Cardiac fibroblast (primary cell): ENCODE data around the gene MPZL3.

Experiments
- DNase-seq, 2 donors: peaks; one replicate each; pipeline versions ENCODE4 v3.0.0 to v3.0.0-alpha.2; 2010; ENCODE audit warnings: low read depth in 2 of 2
- H3K4me3 ChIP-seq, 2 donors: replicated peaks in 1 of 2; 1 replicate in 1 of 2; 2 replicates in 1 of 2; pipeline ENCODE4 v1.5.1; 2011; ENCODE audit warnings: low read depth in 2 of 2, low read length in 2 of 2, mild to moderate bottlenecking in 2 of 2, moderate library complexity in 1 of 2
- TF ChIP-seq, protein P1 (sequence below): IDR thresholded peaks from one replicate; pipeline ENCODE4 v1.5.1; 2011; ENCODE audit warnings: low read depth, mild to moderate bottlenecking, low read length, inconsistent platforms

The MPZL3 gene

DNA sequence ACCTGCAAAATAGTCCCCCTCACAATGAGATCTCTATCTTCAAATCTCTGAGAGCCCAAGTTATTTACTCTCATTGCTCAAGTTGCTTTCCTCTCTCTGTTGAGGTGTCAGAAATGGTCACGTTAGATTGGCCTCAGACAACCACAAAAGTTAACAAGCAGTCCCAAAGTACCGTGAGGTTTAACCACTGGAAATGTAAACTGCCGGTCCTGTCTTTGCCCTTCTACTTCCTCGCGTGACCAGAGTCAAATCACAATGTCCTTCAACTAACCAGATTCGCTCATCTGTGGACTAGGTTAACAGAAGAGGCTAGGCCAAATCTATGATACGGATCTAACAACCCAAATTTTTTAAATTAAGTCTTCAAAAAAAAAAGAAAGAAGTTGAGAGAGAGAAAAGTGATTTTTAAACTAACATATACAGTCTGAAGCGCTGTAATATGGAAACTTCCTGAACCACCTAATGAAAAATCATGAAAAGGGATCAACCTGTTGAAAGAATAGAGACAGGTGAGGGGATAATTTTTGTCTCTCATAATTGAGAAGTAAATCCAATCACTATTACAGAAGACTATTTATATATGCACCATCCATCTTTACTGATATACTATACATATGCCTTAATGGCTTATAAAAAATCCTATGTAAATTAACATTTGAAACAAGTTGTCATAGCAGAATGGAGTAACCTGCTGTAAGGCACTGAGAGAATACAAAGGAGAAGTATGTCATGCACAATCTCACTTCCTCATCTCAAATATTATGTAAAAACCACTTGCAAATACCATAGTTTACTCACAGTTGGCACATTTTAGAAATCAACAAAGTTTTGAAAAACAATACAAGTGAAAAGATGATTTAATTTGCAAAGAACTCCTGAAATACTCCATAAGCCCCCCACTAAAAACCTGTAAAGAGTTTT lies 24.0 kb downstream of the MPZL3 start:
- H3K4me3 ChIP-seq, result no peak overlapping the region
- TF ChIP-seq, protein P1, sequence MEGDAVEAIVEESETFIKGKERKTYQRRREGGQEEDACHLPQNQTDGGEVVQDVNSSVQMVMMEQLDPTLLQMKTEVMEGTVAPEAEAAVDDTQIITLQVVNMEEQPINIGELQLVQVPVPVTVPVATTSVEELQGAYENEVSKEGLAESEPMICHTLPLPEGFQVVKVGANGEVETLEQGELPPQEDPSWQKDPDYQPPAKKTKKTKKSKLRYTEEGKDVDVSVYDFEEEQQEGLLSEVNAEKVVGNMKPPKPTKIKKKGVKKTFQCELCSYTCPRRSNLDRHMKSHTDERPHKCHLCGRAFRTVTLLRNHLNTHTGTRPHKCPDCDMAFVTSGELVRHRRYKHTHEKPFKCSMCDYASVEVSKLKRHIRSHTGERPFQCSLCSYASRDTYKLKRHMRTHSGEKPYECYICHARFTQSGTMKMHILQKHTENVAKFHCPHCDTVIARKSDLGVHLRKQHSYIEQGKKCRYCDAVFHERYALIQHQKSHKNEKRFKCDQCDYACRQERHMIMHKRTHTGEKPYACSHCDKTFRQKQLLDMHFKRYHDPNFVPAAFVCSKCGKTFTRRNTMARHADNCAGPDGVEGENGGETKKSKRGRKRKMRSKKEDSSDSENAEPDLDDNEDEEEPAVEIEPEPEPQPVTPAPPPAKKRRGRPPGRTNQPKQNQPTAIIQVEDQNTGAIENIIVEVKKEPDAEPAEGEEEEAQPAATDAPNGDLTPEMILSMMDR, result no peak
- DNase-seq, result no peak

DNA sequence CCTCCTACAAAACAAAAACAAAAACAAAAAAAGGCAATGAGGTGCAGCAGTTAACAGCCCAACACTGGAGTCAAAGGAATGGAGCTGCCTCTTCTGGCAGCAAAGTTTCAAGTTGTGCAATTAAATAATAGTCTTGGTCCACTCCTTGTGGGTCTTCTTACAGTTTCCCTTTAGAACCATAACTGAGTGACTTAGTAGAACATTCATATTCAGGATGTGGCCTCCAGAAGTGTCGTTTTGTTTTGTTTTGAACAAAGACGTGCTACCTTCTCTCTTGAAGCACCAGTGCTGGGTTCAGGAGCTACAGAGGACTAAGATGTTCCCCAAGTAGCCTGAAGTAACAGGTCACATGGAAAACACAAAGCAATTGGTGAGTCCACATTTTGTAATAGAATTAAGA lies 25.4 kb downstream of the MPZL3 start:
- H3K4me3 ChIP-seq, result no peak overlapping the region
- DNase-seq, result no peak
- TF ChIP-seq, protein P1, result no peak

DNA sequence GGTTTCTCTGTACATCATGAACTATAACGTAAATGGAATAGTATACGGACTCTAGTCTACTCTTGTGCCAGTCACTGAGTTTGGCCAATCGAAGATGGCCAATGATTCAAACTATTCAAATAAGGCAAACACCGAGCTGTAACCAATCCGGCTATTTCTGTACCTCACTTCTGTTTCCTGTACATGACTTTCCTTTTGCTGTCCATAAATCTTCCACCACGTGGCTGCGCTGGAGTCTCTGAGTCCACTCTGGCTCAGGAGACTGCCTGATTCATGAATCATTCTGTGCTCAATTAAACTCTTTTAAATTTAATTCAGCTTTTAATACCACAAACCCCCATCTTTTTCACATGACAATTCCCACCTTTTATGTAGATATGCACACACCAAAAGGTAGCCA lies 25.9 kb downstream of the MPZL3 start:
- DNase-seq, result no peak
- H3K4me3 ChIP-seq, result no peak overlapping the region
- TF ChIP-seq, protein P1, result no peak

DNA sequence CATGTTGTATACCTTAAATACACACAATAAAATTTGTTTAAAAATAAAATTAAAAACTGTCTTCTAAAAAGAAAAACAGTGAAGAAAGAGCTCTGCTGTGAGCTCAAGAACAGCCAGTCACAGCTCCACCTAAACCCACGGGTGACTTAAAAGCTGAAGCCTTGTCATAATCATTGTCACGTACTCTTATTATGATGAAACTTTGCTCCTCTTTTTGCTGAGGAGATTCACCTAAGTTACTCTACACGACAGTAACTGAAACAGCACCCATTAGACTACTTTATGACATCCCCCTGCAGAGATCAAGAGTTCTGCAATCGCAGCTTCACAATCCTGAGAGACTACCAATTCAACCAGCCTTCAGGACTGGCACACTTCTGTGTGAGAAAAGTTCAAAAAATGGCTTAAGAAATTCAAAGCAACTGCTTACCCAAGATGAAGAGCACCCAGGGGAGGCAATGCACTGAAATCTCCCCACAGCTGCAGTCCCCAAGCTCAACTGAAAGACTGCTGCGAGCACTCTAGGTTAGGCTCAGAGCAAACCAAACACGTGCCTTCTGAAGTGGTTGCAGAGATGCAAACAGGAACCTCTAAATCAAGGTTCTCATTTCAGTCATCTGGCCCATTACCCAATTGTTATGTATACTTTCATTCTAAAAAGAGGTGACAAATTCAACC lies 27.5 kb downstream of the MPZL3 start, which contains the start of gene JAML:
Gene JAML (minus strand): TSS at position 501 of the 678 bp plus-strand sequence. CDS start 10,145 bp downstream, outside the sequence.
- H3K4me3 ChIP-seq, result no peak within 1 kb of the TSS
- no peak for DNase-seq
- TF ChIP-seq, protein P1, result no peak

DNA sequence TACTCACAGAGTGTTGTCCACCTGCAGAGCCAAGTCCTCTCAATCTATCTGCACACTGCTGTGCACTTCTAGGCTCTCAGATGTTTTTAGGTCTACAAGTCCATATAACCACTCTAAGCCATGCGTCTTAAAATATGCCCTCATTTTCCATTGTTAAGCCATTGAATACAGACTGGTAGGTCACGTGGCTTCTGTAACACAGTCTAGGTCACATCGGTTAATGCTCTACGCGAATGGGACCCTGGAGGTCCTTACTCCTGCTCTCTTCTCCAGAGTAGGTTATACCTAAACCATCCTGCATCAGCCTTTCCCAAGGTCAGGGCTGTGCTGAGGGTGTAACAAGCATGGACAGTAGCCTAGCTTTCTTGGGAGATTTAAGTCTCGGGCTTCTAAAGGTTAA lies 28.2 kb downstream of the MPZL3 start:
- H3K4me3 ChIP-seq, result no peak overlapping the region
- TF ChIP-seq, protein P1, result no peak
- no peak for DNase-seq

DNA sequence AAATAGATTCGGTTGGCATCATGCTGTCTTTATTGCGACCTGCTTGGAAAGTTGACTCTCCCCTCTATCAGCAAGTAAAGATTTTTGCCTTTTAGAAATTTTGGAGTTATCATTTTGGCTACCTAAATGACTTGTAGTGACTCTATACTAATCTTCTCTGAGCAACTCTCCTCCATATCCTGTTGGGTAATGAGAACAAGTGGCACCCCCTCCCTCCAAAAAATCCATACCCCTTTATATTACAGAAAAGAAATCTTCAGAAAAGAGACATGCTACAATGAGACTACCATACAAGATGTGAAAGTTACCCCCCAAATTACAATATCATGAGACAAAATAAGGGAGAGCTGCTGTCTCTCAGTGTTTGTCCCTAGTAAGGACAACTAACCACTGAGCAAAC lies 28.6 kb downstream of the MPZL3 start:
- TF ChIP-seq, protein P1, result no peak
- H3K4me3 ChIP-seq, result no peak overlapping the region
- no peak for DNase-seq
